PC-9 (cell line): ENCODE measurements around the gene NHEJ1.

ENCODE experiments used
- EZH2 ChIP-seq: fragments of 200-600 bp; sonication (generic); IDR thresholded peaks from 2 replicates; pipeline ENCODE4 v1.8.0; 2017; ENCODE audit warnings: antibody characterized with exemption, low read depth
- TF ChIP-seq, protein P1 (sequence below): fragments of 200-600 bp; sonication (generic); conservative IDR thresholded peaks from 2 replicates; pipeline ENCODE4 v1.6.1; 2017; ENCODE audit warnings: mixed run types, antibody characterized with exemption, mild to moderate bottlenecking, moderate library complexity

DNA sequence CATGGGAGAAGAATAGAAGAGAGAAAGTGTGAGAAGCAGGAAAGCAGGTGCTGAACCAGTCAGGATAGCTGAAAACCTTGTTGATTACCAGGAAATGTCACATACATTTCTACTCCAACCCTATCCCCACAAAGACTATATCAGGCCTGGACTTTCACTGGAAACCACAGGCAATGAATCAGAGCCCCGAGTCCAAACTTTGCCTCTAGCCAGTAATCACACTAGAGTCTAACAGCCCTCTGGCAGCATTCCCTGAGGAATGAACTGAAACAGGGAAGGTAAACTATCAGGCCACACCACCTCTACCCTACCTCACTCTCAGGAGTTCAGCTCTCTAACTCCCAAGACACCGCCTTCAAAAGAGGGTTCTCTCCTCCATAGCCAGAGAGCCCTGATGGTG, 81.2 kb downstream of the NHEJ1 start:
- TF ChIP-seq, protein P1, sequence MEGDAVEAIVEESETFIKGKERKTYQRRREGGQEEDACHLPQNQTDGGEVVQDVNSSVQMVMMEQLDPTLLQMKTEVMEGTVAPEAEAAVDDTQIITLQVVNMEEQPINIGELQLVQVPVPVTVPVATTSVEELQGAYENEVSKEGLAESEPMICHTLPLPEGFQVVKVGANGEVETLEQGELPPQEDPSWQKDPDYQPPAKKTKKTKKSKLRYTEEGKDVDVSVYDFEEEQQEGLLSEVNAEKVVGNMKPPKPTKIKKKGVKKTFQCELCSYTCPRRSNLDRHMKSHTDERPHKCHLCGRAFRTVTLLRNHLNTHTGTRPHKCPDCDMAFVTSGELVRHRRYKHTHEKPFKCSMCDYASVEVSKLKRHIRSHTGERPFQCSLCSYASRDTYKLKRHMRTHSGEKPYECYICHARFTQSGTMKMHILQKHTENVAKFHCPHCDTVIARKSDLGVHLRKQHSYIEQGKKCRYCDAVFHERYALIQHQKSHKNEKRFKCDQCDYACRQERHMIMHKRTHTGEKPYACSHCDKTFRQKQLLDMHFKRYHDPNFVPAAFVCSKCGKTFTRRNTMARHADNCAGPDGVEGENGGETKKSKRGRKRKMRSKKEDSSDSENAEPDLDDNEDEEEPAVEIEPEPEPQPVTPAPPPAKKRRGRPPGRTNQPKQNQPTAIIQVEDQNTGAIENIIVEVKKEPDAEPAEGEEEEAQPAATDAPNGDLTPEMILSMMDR = no peak
- TF ChIP-seq EZH2 = no peak
